Stimulated activated CD4-positive, alpha-beta T cell treated with anti-CD3 and anti-CD28 coated beads, Interleukin-12 subunit alpha, Interleukin-12 subunit beta, amount 100 ng/mL, for 4 hours (primary cell): ENCODE data around the gene UGT1A4.

ENCODE experiments used
- DNase-seq: peaks from one replicate; pipeline ENCODE4 v3.0.0-alpha.2; 2020

UGT1A4 gene

GRCh38 chr2:233792720-233793119 is 74.2 kb downstream of the UGT1A4 start:
- DNase-seq = no peak

GRCh38 chr2:233793465-233794127 is 75.1 kb downstream of the UGT1A4 start:
- no peak for DNase-seq

GRCh38 chr2:233794128-233794658 is 75.7 kb downstream of the UGT1A4 start:
- DNase-seq = no peak

GRCh38 chr2:233795735-233796171 is 77.2 kb downstream of the UGT1A4 start:
- DNase-seq = no peak

- DNase-seq = no peak
Observed at GRCh38 chr2:233796254-233796653, 77.7 kb downstream of the UGT1A4 start.

- DNase-seq = no peak
Observed at GRCh38 chr2:233798335-233799086, 80.0 kb downstream of the UGT1A4 start.

- no peak for DNase-seq
Observed at GRCh38 chr2:233799087-233799665, 80.6 kb downstream of the UGT1A4 start.

GRCh38 chr2:233799716-233800115 is 81.2 kb downstream of the UGT1A4 start:
- no peak for DNase-seq

- DNase-seq = no peak
Observed at GRCh38 chr2:233800208-233800607, 81.7 kb downstream of the UGT1A4 start.

- no peak for DNase-seq
Observed at GRCh38 chr2:233801357-233802131, 83.0 kb downstream of the UGT1A4 start.

- DNase-seq = no peak
Observed at GRCh38 chr2:233802132-233802815, 83.7 kb downstream of the UGT1A4 start.

- no peak for DNase-seq
Observed at GRCh38 chr2:233803292-233803911, 84.9 kb downstream of the UGT1A4 start.

GRCh38 chr2:233803994-233804393 is 85.5 kb downstream of the UGT1A4 start:
- no peak for DNase-seq

- no peak for DNase-seq
Observed at GRCh38 chr2:233807215-233807865, 88.8 kb downstream of the UGT1A4 start.

- no peak for DNase-seq
Observed at GRCh38 chr2:233807966-233808935, 89.7 kb downstream of the UGT1A4 start.

- no peak for DNase-seq
Observed at GRCh38 chr2:233810385-233810784, 91.8 kb downstream of the UGT1A4 start.

GRCh38 chr2:233811087-233811486 is 92.6 kb downstream of the UGT1A4 start:
- no peak for DNase-seq

GRCh38 chr2:233811732-233812131 is 93.2 kb downstream of the UGT1A4 start:
- DNase-seq = no peak

- no peak for DNase-seq
Observed at GRCh38 chr2:233813236-233814055, 94.9 kb downstream of the UGT1A4 start.
